IMR-90 (cell line): ENCODE measurements around the gene CBX8. TPM values are rescaled to one million over a fixed set of nuclear protein-coding genes. Genes with fewer than 3 reads are reported as not detected.

Source experiments
- ATAC-seq: fragments of 200-7000 bp; cut with Tn5 transposase; 2 replicates; pipeline ENCODE4 v1.9.1; 2020; ENCODE audit warnings: low read depth, mild to moderate bottlenecking, moderate library complexity
- BruUV-seq: library from RNA; stranded (reverse); fragments of 400-500 nt; replicated peaks from 2 replicates; lab custom pipeline; 2021; lab: Mats Ljungman, UMichigan
- CTCF ChIA-PET: fragments of 300-600 bp; formaldehyde crosslinking; extraction: SDS; loops from one replicate; lab custom pipeline; 2021; ENCODE audit warnings: antibody characterized with exemption; lab: Yijun Ruan, JAX
- POLR2A ChIA-PET: fragments of 300-600 bp; sonication (Branson Sonifier 250); formaldehyde crosslinking; loops from one replicate; lab custom pipeline; 2022; ENCODE audit warnings: antibody characterized with exemption; ENCODE audit not compliant: unreplicated experiment; lab: Charles Lee
- DNase-seq: peaks from one replicate; pipeline ENCODE4 v3.0.0; 2013
- H2AFZ ChIP-seq: replicated peaks from 2 replicates; pipeline ENCODE3; 2013; ENCODE audit warnings: low read length, mild to moderate bottlenecking; ENCODE audit not compliant: poor library complexity
- H2AK5ac ChIP-seq: 2 replicates; pipeline ENCODE4 v1.6.1; 2013; ENCODE audit warnings: low read depth, low read length, inconsistent platforms
- H2AK9ac ChIP-seq: replicated peaks from 2 replicates; pipeline ENCODE3; 2013; ENCODE audit warnings: mild to moderate bottlenecking, low read depth, low read length, moderate library complexity; ENCODE audit not compliant: poor library complexity
- H2BK120ac ChIP-seq: 2 replicates; pipeline ENCODE4 v1.6.1; 2013; ENCODE audit warnings: low read depth, low read length, inconsistent platforms
- H2BK15ac ChIP-seq: 3 replicates; pipeline ENCODE4 v1.6.1; 2013; ENCODE audit warnings: low read depth, low read length, inconsistent platforms
- H2BK20ac ChIP-seq: 2 replicates; pipeline ENCODE4 v1.6.1; 2013; ENCODE audit warnings: low read depth, mild to moderate bottlenecking, inconsistent platforms, low read length, moderate library complexity
- H2BK5ac ChIP-seq: 2 replicates; pipeline ENCODE4 v1.6.1; 2013; ENCODE audit warnings: mild to moderate bottlenecking, low read depth, low read length, inconsistent platforms; ENCODE audit not compliant: poor library complexity, severe bottlenecking
- H3K14ac ChIP-seq: replicated peaks from 2 replicates; pipeline ENCODE4 v1.6.1; 2013; ENCODE audit warnings: low read depth, low read length, inconsistent platforms
- H3K18ac ChIP-seq: 2 replicates; pipeline ENCODE4 v1.6.1; 2013; ENCODE audit warnings: low read depth, low read length, control low read depth
- H3K23ac ChIP-seq: 2 replicates; pipeline ENCODE4 v1.6.1; 2013; ENCODE audit warnings: low read depth, low read length, inconsistent platforms
- H3K27ac ChIP-seq: 2 replicates; pipeline ENCODE4 v1.5.1; 2013; ENCODE audit warnings: mild to moderate bottlenecking, control low read depth, low read length; ENCODE audit not compliant: insufficient read depth
- H3K27me3 ChIP-seq: 2 replicates; pipeline ENCODE4 v1.6.1; 2013; ENCODE audit warnings: low read length; ENCODE audit not compliant: control insufficient read depth, insufficient read depth
- H3K36me3 ChIP-seq: 2 replicates; pipeline ENCODE4 v1.6.1; 2013; ENCODE audit warnings: low read length, mixed read lengths; ENCODE audit not compliant: control insufficient read depth, insufficient read depth
- H3K4ac ChIP-seq: 2 replicates; pipeline ENCODE4 v1.6.1; 2013; ENCODE audit warnings: low read depth, low read length, inconsistent platforms
- H3K4me1 ChIP-seq: 2 replicates; pipeline ENCODE4 v1.6.1; 2013; ENCODE audit warnings: low read length, mixed read lengths; ENCODE audit not compliant: control insufficient read depth, insufficient read depth
- H3K4me2 ChIP-seq: 2 replicates; pipeline ENCODE4 v1.6.1; 2013; ENCODE audit warnings: low read depth, mild to moderate bottlenecking, control low read depth, low read length, moderate library complexity
- H3K4me3 ChIP-seq: 2 replicates; pipeline ENCODE4 v1.5.1; 2013; ENCODE audit warnings: low read depth, mild to moderate bottlenecking, control low read depth, low read length, moderate library complexity; ENCODE audit not compliant: insufficient read depth
- H3K56ac ChIP-seq: 2 replicates; pipeline ENCODE4 v1.6.1; 2013; ENCODE audit warnings: low read length, inconsistent platforms; ENCODE audit not compliant: insufficient read depth; ENCODE audit errors: extremely low read depth
- H3K79me1 ChIP-seq, 2 experiments: 2 replicates each; pipeline ENCODE4 v1.6.1; 2013; ENCODE audit warnings: low read length in 2 of 2, inconsistent platforms in 1 of 2, low read depth in 1 of 2
- H3K9ac ChIP-seq: 2 replicates; pipeline ENCODE4 v1.6.1; 2013; ENCODE audit warnings: low read depth, low read length, control low read depth
- H3K9me1 ChIP-seq: 2 replicates; pipeline ENCODE4 v1.6.1; 2013; ENCODE audit warnings: low read length, inconsistent platforms; ENCODE audit not compliant: insufficient read depth
- H3K9me3 ChIP-seq: 2 replicates; pipeline ENCODE4 v1.6.1; 2013; ENCODE audit warnings: low read length; ENCODE audit not compliant: control insufficient read depth, insufficient read depth
- H4K20me1 ChIP-seq: 2 replicates; pipeline ENCODE4 v1.6.1; 2013; ENCODE audit warnings: low read length, inconsistent platforms; ENCODE audit not compliant: insufficient read depth
- H4K5ac ChIP-seq: 2 replicates; pipeline ENCODE4 v1.6.1; 2013; ENCODE audit warnings: mild to moderate bottlenecking, low read depth, low read length, control low read depth
- H4K8ac ChIP-seq, 2 experiments: 2 replicates each; pipeline ENCODE4 v1.6.1; 2013; ENCODE audit warnings: low read depth in 2 of 2, low read length in 2 of 2, control low read depth in 1 of 2, inconsistent platforms in 1 of 2
- H4K91ac ChIP-seq: 2 replicates; pipeline ENCODE4 v1.6.1; 2013; ENCODE audit warnings: low read depth, low read length, inconsistent platforms; ENCODE audit not compliant: insufficient read depth
- ELK1 ChIP-seq: fragments of 150-350 bp; IDR thresholded peaks from 2 replicates; pipeline ENCODE4 v1.6.1; 2016; ENCODE audit warnings: low read depth, mild to moderate bottlenecking, low read length, moderate library complexity, borderline replicate concordance
- FOS ChIP-seq: fragments of 150-350 bp; IDR thresholded peaks from 2 replicates; pipeline ENCODE4 v1.6.1; 2016; ENCODE audit warnings: low read depth, low read length
- MAZ ChIP-seq: IDR thresholded peaks from 2 replicates; pipeline ENCODE4 v1.6.1; 2012; ENCODE audit warnings: low read depth, mild to moderate bottlenecking, low read length, improper control_type of control experiment, moderate library complexity, borderline replicate concordance
- POLR2A ChIP-seq: IDR thresholded peaks from 2 replicates; pipeline ENCODE4 v1.6.1; 2012; ENCODE audit warnings: mild to moderate bottlenecking, low read depth, low read length
- RCOR1 ChIP-seq: IDR thresholded peaks from 2 replicates; pipeline ENCODE4 v1.6.1; 2012; ENCODE audit warnings: mild to moderate bottlenecking, low read length, improper control_type of control experiment; ENCODE audit not compliant: insufficient replicate concordance
- RFX5 ChIP-seq: IDR thresholded peaks from 2 replicates; pipeline ENCODE4 v1.8.0; 2012; ENCODE audit warnings: low read depth, mild to moderate bottlenecking, low read length, moderate library complexity
- SMC3 ChIP-seq: fragments of 150-350 bp; IDR thresholded peaks from 2 replicates; pipeline ENCODE4 v1.6.1; 2016; ENCODE audit warnings: low read depth, mild to moderate bottlenecking, antibody characterized with exemption, low read length, moderate library complexity
- USF2 ChIP-seq: fragments of 150-350 bp; IDR thresholded peaks from 2 replicates; pipeline ENCODE4 v1.6.1; 2017; ENCODE audit warnings: mild to moderate bottlenecking, antibody characterized with exemption, low read length, low read depth
- WGBS, 2 experiments: methylation state at CpG; one replicate each; pipeline versions ENCODE4 v1.1.5 to v1.1.7; 2013; ENCODE audit warnings: missing lambda C conversion rate in 2 of 2; ENCODE audit not compliant: insufficient read length in 1 of 2; ENCODE audit errors: extremely low coverage in 2 of 2; 5-methylcytosine and 5-hydroxymethylcytosine counted together
- dilution Hi-C: fragments of 300-500 bp; cut with HindIII; formaldehyde crosslinking; loops from one replicate; pipeline ENCODE4 v1.14.3; 2018; ENCODE audit warnings: low sequenced_read_pairs; ENCODE audit not compliant: unreplicated experiment
- in situ Hi-C: fragments of 300-500 bp; cut with MboI; formaldehyde crosslinking; loops from 3 replicates; pipeline ENCODE4 v1.14.3; 2019; ENCODE audit warnings: low sequenced_read_pairs, inconsistent platforms, mixed read lengths
- intact Hi-C: fragments of 100-400 bp; cut with micrococcal nuclease; formaldehyde crosslinking; loops from 2 replicates; pipeline ENCODE4 v1.10.0; 2022
- polyA plus RNA-seq, 3 experiments: library from polyadenylated mRNA; depleted of rRNA; stranded (reverse); fragments of >200 nt; gene quantifications; 2 replicates each; pipeline ENCODE4 v1.2.3, GENCODE V29; 2012; ENCODE audit warnings: low replicate concordance in 1 of 3
- total RNA-seq: library from RNA; depleted of rRNA; stranded (reverse); fragments of >200 nt; gene quantifications from 2 replicates; pipeline ENCODE4 v1.2.3, GENCODE V29; 2012

Gene CBX8
- total and polyA plus RNA-seq, 2 of the 4 experiments (the other 2 are of a cell fraction): 3.2 to 5.4 TPM

DNA sequence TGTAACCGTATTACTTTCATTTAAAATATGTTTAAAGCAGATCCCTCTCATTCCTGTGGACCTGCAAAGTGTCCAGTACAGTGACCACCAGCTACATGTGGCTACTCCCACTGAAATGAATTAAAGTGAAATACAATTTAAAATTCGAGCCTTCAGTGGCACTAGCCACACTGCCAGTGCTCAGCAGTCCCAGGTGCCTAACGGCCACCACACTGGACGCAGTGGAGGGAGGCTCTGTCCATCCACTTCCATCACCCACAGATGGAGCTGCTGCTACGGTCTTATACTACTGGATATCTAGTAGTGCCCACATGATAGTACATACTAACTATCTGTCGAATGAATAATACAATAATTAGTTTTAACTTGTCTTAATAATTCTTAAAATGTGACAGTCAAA is 21.2 kb downstream of the CBX8 start:
- ATAC-seq: no peak
- POLR2A ChIA-PET: interaction anchor here (0.6 kb wide), 1 partner anchor 491 kb away, joined by 3 read pairs; no protein-coding TSS in a partner anchor
- Histone ChIP-seq H2BK5ac (no peak overlapping the region), H3K9me1 (no peaks in the 10 kb centered on the region), H3K56ac (no peak overlapping the region), H3K4me2 (no peak overlapping the region), H2BK15ac (no peak overlapping the region), H3K27me3 (peaks cover 49% of the 10 kb centered on the region), H2AK9ac (no peak overlapping the region), H2BK20ac (no peak overlapping the region), H4K8ac (no peak overlapping the region), H3K4me1 (peaks cover 3% of the 10 kb centered on the region; the same call in 1 of the 2 replicates), H4K91ac (no peak overlapping the region), H2AFZ (no peak overlapping the region), H4K20me1 (peaks cover 3% of the 10 kb centered on the region; the same call in 1 of the 2 replicates), H3K14ac (no peak overlapping the region), H2AK5ac (no peak overlapping the region), H3K79me1 (no peaks in the 10 kb centered on the region; a peak in 1 of 4 replicates), H3K36me3 (no peaks in the 10 kb centered on the region), H3K27ac (no peak overlapping the region), H3K23ac (no peak overlapping the region), H3K4me3 (no peak overlapping the region), H4K5ac (no peak overlapping the region), H2BK120ac (no peak overlapping the region), H3K18ac (no peak overlapping the region), H3K9ac (no peak overlapping the region), H3K9me3 (0 out of 2 replicates have a peak, but pooled peaks cover 3% of the 10 kb centered on the region), H3K4ac (no peak overlapping the region)
- no peak for DNase-seq
- intact Hi-C loops: no loop called here
- no CpG with 5 or more reads among the region's 6 CpGs for WGBS, 2 experiments
- no TSS peak for BruUV-seq
- in situ Hi-C loops: no loop called here
- TF ChIP-seq USF2 (no peak), POLR2A (no peak), ELK1 (no peak), RFX5 (no peak), RCOR1 (no peak), SMC3 (no peak), FOS (no peak), MAZ (no peak)
- dilution Hi-C loops: no loop called here
- CTCF ChIA-PET: no interaction called here
